SK-N-MC (cell line): ENCODE data around the gene MAP3K2.

Experiments
- EZH2 ChIP-seq: fragments of 200-600 bp; sonication (generic); IDR thresholded peaks from one replicate; pipeline ENCODE4 v1.6.1; 2017; ENCODE audit warnings: antibody characterized with exemption
- POLR2AphosphoS5 ChIP-seq: IDR thresholded peaks from 2 replicates; pipeline ENCODE4 v1.6.1; 2012; ENCODE audit warnings: mild to moderate bottlenecking, low read depth, low read length, borderline replicate concordance

GRCh38 chr2:127406454-127406853, 18.7 kb upstream of the MAP3K2 start:
- no peak for TF ChIP-seq EZH2
- no peak for TF ChIP-seq POLR2AphosphoS5
